DLD1 (cell line): ENCODE results near the gene C1orf159.
"Not testable (repeated sequence)": the region's sequence is repeated elsewhere in the genome, so short reads cannot be mapped to it uniquely, and the experiment has no call there.

ENCODE experiments used
- in situ Hi-C: cut with HindIII; loops from 2 replicates; pipeline ENCODE4 v1.10.0; 2017; ENCODE audit warnings: low sequenced_read_pairs

C1orf159 gene

GRCh38 chr1:1058088-1058905 lies 57.6 kb downstream of the C1orf159 start:
- in situ Hi-C loops: no loop called here

GRCh38 chr1:1057769-1058087 lies 58.2 kb downstream of the C1orf159 start:
- in situ Hi-C loops: not testable (repeated sequence)

- in situ Hi-C loops: no loop called here
Observed at GRCh38 chr1:1055841-1056736, 59.8 kb downstream of the C1orf159 start.

- in situ Hi-C loops: no loop called here
Observed at GRCh38 chr1:1054971-1055370, 60.9 kb downstream of the C1orf159 start.

GRCh38 chr1:1054099-1054700 lies 61.7 kb downstream of the C1orf159 start:
- in situ Hi-C loops: no loop called here

- in situ Hi-C loops: no loop called here
Observed at GRCh38 chr1:1053682-1054081, 62.2 kb downstream of the C1orf159 start.

GRCh38 chr1:1053022-1053421 lies 62.9 kb downstream of the C1orf159 start:
- in situ Hi-C loops: no loop called here

- in situ Hi-C loops: no loop called here
Observed at GRCh38 chr1:1052003-1052840, 63.7 kb downstream of the C1orf159 start.

GRCh38 chr1:1051127-1051810 lies 64.6 kb downstream of the C1orf159 start:
- in situ Hi-C loops: no loop called here

- in situ Hi-C loops: no loop called here
Observed at GRCh38 chr1:1050577-1051052, 65.3 kb downstream of the C1orf159 start.

GRCh38 chr1:1049318-1050165 lies 66.3 kb downstream of the C1orf159 start:
- in situ Hi-C loops: no loop called here

GRCh38 chr1:1048765-1049164 lies 67.1 kb downstream of the C1orf159 start:
- in situ Hi-C loops: no loop called here

- in situ Hi-C loops: no loop called here
Observed at GRCh38 chr1:1047963-1048362, 67.9 kb downstream of the C1orf159 start.

- in situ Hi-C loops: no loop called here
Observed at GRCh38 chr1:1047407-1047806, 68.5 kb downstream of the C1orf159 start.

GRCh38 chr1:1046767-1047166 lies 69.1 kb downstream of the C1orf159 start:
- in situ Hi-C loops: no loop called here

- in situ Hi-C loops: no loop called here
Observed at GRCh38 chr1:1046243-1046642, 69.6 kb downstream of the C1orf159 start.

GRCh38 chr1:1045129-1045528 lies 70.8 kb downstream of the C1orf159 start:
- in situ Hi-C loops: no loop called here

GRCh38 chr1:1044455-1045078 lies 71.3 kb downstream of the C1orf159 start:
- in situ Hi-C loops: no loop called here

GRCh38 chr1:1043921-1044320 lies 72.0 kb downstream of the C1orf159 start:
- in situ Hi-C loops: no loop called here
